ENCODE measurements around the gene COL10A1.

COL10A1 gene

DNA sequence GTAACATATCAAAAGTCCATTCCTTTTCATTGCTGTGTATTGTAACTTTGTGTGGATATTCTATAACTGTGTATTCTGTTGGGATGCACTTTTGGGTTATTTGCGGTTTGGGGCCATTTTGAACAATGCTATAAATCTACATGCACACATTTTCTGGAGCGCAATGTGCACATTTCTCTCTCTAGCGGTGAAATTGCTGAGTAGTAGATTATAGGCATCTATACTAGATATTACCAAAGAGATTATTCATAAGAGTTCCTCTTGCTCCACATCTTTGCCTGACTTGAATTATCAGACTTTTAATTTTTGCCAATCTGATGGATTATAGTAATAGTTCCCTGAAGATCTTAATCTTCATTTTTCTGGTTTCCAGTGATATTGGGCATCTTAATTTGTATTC lies 47.0 kb downstream of the COL10A1 start:
- DNase-seq: no peak

DNA sequence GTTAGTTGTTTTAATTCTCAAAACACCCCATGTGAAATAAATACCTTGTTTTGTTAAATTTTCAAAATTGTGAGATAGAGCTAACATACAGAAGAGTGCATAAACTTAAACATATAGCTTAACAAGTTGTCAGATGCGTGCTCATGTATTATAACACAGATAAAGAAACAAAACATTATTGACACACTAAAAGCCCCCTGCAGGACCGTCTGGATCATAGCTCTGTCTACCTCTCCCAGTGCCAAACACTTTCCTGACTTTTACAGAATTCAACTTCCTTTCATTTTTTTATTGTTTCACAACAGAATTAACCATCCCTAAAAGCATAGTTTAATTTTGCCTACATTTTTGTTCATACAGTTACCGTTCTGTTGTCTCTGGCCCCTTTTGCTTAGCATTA lies 47.4 kb downstream of the COL10A1 start:
- no peak for DNase-seq

DNA sequence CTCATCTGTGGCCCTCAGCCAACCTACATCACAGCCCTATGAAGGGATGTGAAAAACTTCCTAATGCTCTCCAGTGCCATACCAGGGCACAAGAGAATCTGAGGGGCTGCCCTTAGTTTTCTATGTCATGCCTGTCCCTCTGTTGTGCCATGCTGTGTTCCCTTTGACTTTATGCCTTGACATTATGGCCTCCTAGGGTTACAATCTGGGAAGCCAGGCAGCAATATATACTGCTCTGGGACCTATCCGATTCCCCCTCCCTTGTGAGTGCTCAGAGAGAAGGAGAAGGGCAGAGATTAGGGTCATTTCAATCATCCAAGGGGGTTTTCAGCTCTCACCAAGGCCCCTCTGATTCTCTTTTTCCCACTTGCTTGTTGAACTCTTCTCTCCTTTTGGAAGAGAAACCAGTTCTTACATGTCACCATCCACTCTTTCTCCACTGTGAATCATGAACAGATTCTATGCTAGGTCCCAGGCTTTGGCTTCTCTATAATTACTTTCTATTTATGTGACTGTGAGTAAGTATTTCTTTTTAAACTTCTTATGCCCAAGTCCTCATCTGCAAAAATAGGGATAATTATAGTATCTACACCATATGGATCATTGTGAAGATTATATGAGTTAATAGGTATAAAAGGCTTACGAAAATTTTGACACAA lies 51.1 kb downstream of the COL10A1 start:
- no peak for DNase-seq

DNA sequence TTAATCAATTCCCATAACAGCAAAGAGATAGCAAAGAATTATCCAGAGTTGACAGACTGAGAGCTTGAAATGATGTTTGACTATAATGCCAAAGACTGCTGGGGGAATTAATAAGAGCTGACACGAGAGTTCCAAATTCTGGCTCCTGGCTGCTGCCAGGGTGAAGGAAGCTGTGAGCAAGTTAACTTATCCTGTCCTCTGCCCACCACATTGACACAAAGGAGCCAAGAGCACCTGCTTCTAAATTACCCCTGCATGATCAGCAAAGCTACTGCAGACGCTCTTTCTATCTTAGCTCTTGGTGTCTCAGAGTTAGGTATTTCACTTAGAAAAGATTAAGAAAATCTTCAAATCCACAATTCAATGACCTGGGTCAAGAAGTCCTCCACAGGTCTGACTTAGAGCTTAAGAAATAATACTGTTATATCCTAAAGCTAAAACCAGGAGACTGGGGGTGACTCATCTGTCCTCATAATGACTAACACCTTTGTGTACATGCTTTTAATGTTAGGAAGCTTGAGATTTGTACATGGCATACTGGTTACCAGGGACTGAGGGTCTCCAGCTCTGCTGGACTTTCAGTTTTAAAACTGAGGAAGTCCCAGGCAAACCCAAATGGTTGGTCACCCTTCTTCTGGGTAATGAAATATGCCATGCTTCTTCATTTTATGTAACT lies 52.0 kb downstream of the COL10A1 start:
- no peak for DNase-seq

DNA sequence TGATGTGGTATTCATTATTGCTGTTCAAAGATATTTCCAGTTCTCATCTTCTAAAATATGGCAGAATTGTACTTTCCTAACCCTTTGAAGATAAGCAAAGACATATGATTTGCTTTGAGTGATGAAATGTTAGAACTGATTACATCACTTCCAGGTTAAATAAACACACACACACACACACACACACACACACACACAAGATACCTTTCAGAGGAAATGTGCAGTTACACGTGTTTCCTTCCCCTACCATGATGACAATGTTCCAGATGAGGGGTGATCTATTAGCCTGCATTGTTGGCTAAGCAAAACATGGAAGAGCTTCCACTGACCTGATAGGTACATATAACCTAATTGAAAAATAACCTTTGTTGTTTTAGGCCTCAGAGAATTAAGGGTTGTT lies 53.6 kb downstream of the COL10A1 start:
- no peak for DNase-seq

DNA sequence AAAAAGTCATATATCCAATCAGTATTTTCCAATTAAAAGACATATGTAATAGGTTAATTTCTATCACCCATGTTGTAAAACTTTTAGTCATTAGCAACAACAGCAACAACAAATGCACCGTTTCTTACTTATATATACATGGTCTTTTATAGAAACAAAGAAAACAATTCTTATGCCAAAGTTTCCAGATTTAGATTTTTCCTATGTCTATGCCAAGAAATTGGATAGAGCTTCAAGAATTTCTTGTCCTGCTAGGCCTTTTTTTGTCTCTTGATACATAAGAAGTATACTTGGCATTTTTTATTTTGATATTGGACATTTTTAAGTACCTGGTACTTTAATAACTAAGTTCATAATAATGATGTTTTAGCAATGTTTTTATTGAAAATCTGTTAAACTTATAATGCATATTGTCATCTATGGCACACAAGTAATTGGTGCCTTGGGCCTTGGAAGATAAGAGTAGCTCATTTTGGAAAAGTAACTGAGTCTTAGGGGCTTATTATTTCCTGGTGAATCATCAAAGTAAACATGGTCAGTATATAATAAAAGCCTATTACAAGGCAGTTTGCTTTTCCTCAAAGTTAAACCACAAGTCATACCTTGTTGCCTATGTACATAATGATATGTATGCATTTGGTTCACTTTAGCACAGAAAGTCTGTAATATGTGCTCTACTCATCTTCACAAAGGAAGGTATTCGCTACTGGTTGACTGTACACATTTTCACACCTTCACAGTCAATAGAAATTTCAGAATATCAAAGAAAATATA lies 55.1 kb downstream of the COL10A1 start:
- no peak for DNase-seq

DNA sequence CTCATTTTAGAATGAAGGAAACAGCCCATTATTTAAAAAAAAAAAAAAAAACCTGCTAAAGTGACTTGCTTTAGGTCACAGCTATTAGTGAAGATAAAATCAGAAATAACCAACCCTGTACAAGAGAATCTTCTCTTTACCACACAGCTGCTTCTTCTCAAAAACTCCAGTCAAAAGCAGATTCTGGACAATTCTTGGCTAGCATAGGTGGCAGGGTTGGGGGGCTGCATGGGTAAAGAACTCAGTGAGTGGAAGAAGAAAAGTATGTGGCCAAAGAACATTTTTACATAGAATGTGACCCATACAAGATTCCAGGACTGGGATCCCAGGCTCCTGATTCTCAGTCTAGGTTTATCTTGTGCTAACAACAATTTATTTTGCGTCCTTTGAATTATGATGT lies 55.8 kb downstream of the COL10A1 start:
- DNase-seq: no peak

All from femur (tissue), 1 donor.